ENCODE measurements around the gene CCDC8. TPM values are rescaled to one million over a fixed set of nuclear protein-coding genes. Genes with fewer than 3 reads are reported as not detected.

The CCDC8 gene
- total and polyA plus RNA-seq, 4 donors: 9.6 to 25.7 (median 14.9) TPM

DNA sequence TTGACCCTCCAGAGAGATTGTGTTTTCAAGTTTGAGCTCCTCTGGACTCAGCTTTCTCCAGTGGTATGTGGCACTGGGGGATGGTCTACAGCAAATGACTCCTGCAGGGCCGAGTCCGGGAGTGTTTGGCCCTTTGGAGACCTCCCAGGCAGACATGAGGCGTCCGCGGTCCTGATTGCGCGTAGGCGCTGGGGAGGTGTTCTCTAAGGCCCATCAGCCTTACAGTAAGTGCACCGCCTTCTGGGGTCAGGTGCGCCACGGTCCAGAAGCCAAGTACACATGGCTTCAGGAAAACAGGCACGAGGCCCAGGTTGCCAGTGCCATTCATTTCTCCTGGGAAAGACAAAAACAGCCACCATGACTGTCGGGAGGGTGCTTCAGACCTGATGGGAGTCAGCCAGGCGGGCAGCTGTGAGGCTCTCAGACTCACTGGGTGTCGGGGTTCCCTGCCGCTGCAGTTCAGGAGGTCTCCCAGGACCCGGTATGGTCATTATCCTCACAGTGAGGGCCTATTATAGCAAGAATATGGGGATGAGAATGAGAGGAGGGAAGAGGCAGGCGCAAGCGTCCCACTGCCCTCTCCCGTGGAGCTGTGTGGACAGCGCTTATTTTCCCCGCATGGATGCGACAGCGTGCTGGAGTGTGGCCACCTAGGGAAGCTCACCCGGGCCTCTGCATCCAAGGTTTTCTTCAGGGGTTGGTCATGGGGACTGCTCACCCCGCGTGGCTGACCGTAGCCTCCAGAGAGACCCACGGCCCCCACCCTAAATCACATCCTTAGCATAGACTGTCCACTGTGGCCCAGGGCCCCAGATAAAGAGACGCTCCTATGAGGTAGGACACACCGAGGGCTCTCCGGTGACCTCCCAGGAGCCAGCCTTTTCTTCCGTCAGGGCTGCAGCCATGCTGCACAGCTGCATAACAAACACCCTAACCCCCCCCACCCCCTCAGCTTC, 21.8 kb downstream of the CCDC8 start:
- no peaks in the 10 kb centered on the region for H3K27me3 ChIP-seq (ENCODE audit: control insufficient read depth in 1 of 2, insufficient read depth in 2 of 2, low read length in 1 of 2)
- WGBS, 2 donors: 81 to 82% methylated on average over 33 of the region's 33 CpGs
- peak in 1 of 2 donors; percentile 53 for DNase-seq
- H3K27ac ChIP-seq (ENCODE audit: low read depth in 1 of 2, low read length in 2 of 2): no peak overlapping the region
- intact Hi-C loops (cut with DNase I): no loop called here
- no peaks in the 10 kb centered on the region for H3K9me3 ChIP-seq (ENCODE audit: control insufficient read depth, low read length)
- H3K4me1 ChIP-seq (ENCODE audit: control insufficient read depth in 1 of 2, insufficient read depth in 2 of 2, low read length in 2 of 2): no peaks in the 10 kb centered on the region
- ATAC-seq (ENCODE audit: low FRiP score): no peak
- H3K36me3 ChIP-seq (ENCODE audit: control insufficient read depth in 1 of 2, insufficient read depth in 2 of 2, low read length in 1 of 2): peaks cover 0 to 1% of the 10 kb centered on the region in 2 donors
- H3K4me3 ChIP-seq (ENCODE audit: low read length in 2 of 2): no peak overlapping the region

DNA sequence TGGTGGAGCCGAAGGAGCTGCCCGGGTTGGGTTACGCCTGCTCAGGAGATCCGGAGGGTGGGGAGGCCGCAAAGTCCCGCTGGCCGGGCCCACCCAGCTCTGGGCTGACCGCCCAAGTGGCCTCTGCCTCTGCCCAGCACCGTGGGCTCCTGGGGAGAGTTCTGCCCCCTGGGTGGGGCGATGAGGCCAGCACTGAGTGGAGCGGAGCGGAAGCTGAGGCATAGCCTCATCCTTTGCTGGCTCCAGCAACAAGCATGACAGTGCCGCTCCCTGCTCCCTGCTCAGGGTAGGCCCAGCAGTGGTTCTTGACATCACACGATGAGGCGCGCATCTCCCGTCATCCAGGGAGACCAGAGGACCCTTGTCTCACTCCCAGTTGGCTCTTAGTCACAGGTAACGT, 22.5 kb downstream of the CCDC8 start:
- intact Hi-C loops (cut with DNase I): no loop called here
- DNase-seq: peak; percentile 64 to 82

DNA sequence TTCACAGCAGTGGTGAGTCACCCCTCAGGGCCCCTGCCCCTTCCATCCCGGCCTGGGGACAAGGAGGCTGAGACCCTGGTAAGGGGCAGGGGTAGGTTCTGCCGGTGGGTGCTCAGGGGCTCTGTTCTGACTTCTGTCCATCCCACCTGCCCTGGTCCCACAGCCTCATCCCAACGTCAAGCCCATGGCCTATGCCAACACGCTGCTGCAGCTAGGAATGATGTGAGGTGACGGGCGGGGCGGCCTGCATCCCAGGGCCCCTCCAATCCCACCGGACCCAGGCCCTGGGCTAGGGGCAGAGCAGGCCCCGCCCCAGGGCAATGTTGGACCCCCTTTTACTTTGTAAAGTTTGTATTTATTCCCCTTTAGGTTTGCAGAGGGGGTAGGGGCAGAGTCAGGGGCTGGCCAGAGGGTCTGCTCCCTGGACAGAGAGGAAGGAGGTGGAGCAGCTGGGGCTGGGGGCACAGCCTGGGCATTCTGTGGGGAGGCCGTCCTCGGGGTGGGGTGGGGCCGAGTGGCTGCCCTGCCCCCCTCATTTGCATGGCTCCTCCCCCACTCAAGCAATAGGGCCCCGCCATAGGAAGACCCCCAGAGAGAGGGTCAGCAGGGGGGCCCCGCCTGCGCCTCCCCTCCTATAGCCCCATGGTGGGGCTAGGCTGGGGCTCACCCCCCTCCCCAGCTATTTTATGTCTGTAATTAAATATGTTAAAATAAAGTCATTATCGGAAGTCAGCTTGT, 23.1 kb downstream of the CCDC8 start:
- H3K4me1 ChIP-seq (ENCODE audit: control insufficient read depth in 1 of 2, insufficient read depth in 2 of 2, low read length in 2 of 2): no peaks in the 10 kb centered on the region
- DNase-seq (peak; percentile 43 to 66), ATAC-seq (ENCODE audit: low FRiP score) (no peak)
- peaks cover 0 to 1% of the 10 kb centered on the region in 2 donors for H3K36me3 ChIP-seq (ENCODE audit: control insufficient read depth in 1 of 2, insufficient read depth in 2 of 2, low read length in 1 of 2)
- no peaks in the 10 kb centered on the region for H3K27me3 ChIP-seq (ENCODE audit: control insufficient read depth in 1 of 2, insufficient read depth in 2 of 2, low read length in 1 of 2)
- H3K27ac ChIP-seq (ENCODE audit: low read depth in 1 of 2, low read length in 2 of 2): no peak overlapping the region
- no peak overlapping the region for H3K4me3 ChIP-seq (ENCODE audit: low read length in 2 of 2)
- intact Hi-C loops (cut with DNase I): no loop called here
- H3K9me3 ChIP-seq (ENCODE audit: control insufficient read depth, low read length): no peaks in the 10 kb centered on the region
- WGBS, 2 donors: 89 to 92% methylated on average over 15 to 16 of the region's 16 CpGs

More for the DNA sequence above, 22.5 kb downstream of the CCDC8 start:
- Histone ChIP-seq H3K27ac (ENCODE audit: low read depth in 1 of 2, low read length in 2 of 2) (no peak overlapping the region), H3K4me3 (ENCODE audit: low read length in 2 of 2) (no peak overlapping the region), H3K27me3 (ENCODE audit: control insufficient read depth in 1 of 2, insufficient read depth in 2 of 2, low read length in 1 of 2) (no peaks in the 10 kb centered on the region), H3K4me1 (ENCODE audit: control insufficient read depth in 1 of 2, insufficient read depth in 2 of 2, low read length in 2 of 2) (no peaks in the 10 kb centered on the region), H3K9me3 (ENCODE audit: control insufficient read depth, low read length) (no peaks in the 10 kb centered on the region), H3K36me3 (ENCODE audit: control insufficient read depth in 1 of 2, insufficient read depth in 2 of 2, low read length in 1 of 2) (peaks cover 0 to 1% of the 10 kb centered on the region in 2 donors)
- WGBS, 2 donors: 88 to 89% methylated on average over 18 of the region's 18 CpGs
- peak; percentile 20 for ATAC-seq (ENCODE audit: low FRiP score)

DNA sequence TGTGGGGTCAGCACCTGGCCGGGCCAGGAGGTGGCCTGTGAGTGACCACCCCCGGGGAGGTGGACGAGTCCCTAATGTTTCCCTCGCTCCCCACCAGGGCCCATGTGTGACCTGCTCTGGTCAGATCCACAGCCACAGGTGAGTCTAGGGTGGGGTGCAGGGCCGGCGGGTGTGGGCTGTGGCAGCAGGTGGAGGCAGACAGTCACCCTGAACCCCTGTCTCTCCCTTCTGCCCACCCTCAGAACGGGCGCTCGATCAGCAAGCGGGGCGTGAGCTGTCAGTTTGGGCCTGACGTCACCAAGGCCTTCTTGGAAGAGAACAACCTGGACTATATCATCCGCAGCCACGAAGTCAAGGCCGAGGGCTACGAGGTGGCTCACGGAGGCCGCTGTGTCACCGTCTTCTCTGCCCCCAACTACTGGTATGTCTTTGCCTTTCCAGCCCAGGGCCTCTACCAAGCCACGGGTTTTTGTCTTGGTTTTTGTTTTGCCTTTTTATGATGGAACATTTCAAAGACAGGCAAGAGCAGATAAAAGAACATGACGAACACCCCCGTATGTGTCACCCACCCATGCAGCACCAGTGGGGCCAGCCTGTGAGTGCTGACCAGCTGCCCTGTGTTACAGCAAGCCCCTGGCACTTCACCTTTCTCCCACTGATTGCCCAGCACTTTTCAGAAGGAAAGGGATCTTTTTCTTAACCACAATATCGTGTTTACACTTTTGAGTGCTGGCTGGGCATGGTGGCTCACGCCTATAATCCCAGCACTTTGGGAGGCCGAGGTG, 24.9 kb downstream of the CCDC8 start:
- ATAC-seq (ENCODE audit: low FRiP score) (no peak), DNase-seq (peak in 1 of 2 donors; percentile 36)

GRCh38 chr19:46387713-46388130, 25.6 kb downstream of the CCDC8 start:
- Histone ChIP-seq H3K4me1 (ENCODE audit: control insufficient read depth in 1 of 2, insufficient read depth in 2 of 2, low read length in 2 of 2) (no peaks in the 10 kb centered on the region), H3K9me3 (ENCODE audit: control insufficient read depth, low read length) (no peaks in the 10 kb centered on the region), H3K36me3 (ENCODE audit: control insufficient read depth in 1 of 2, insufficient read depth in 2 of 2, low read length in 1 of 2) (peaks cover 0 to 4% of the 10 kb centered on the region in 2 donors), H3K4me3 (ENCODE audit: low read length in 2 of 2) (no peak overlapping the region), H3K27me3 (ENCODE audit: control insufficient read depth in 1 of 2, insufficient read depth in 2 of 2, low read length in 1 of 2) (no peaks in the 10 kb centered on the region), H3K27ac (ENCODE audit: low read depth in 1 of 2, low read length in 2 of 2) (no peak overlapping the region)
- WGBS, 2 donors: 88 to 90% methylated on average over 10 of the region's 10 CpGs
- intact Hi-C loops (cut with DNase I): no loop called here
- DNase-seq: peak in 1 of 2 donors; percentile 53
- ATAC-seq (ENCODE audit: low FRiP score): no peak

More for the DNA sequence above, 24.9 kb downstream of the CCDC8 start:
- H3K4me3 ChIP-seq (ENCODE audit: low read length in 2 of 2): no peak overlapping the region
- 90% methylated on average over 24 to 25 of the region's 25 CpGs for WGBS, 2 donors
- intact Hi-C loops (cut with DNase I): no loop called here
- no peaks in the 10 kb centered on the region for H3K9me3 ChIP-seq (ENCODE audit: control insufficient read depth, low read length)
- peaks cover 0 to 4% of the 10 kb centered on the region in 2 donors for H3K36me3 ChIP-seq (ENCODE audit: control insufficient read depth in 1 of 2, insufficient read depth in 2 of 2, low read length in 1 of 2)
- no peaks in the 10 kb centered on the region for H3K27me3 ChIP-seq (ENCODE audit: control insufficient read depth in 1 of 2, insufficient read depth in 2 of 2, low read length in 1 of 2)
- H3K4me1 ChIP-seq (ENCODE audit: control insufficient read depth in 1 of 2, insufficient read depth in 2 of 2, low read length in 2 of 2): no peaks in the 10 kb centered on the region
- no peak overlapping the region for H3K27ac ChIP-seq (ENCODE audit: low read depth in 1 of 2, low read length in 2 of 2)

DNA sequence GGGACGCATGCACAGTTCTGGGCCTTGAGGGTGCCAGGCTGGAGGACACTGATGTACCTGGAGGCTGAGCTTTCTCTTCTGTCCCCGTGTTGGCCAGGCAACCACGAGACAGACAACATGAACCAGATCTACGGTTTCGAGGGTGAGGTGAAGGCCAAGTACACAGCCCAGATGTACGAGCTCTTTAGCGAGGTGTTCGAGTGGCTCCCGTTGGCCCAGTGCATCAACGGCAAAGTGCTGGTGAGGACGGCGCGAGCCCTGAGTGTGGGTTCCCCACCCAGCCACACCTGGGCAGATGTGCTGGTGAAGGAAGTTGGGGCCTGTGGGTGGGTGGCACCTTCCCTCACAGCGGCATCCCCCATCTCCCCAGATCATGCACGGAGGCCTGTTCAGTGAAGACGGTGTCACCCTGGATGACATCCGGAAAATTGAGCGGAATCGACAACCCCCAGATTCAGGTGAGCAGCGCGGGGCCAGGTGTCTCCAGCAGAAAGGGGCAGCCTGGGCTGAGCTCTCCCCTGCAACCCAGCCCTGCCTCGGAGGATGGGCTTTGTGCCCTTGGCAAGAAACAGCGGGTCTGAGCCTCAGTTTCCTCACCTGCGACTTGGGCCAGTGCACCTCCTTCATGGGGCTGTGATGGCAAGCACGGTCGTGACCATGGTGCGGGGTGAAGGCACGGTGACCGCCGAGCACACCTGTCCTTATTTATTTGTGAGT, 26.2 kb downstream of the CCDC8 start:
- intact Hi-C loops (cut with DNase I): no loop called here
- no peak for ATAC-seq (ENCODE audit: low FRiP score)
- no peaks in the 10 kb centered on the region for H3K9me3 ChIP-seq (ENCODE audit: control insufficient read depth, low read length)
- WGBS, 2 donors: 92 to 93% methylated on average over 30 of the region's 30 CpGs
- H3K27ac ChIP-seq (ENCODE audit: low read depth in 1 of 2, low read length in 2 of 2): no peak overlapping the region
- H3K4me3 ChIP-seq (ENCODE audit: low read length in 2 of 2): no peak overlapping the region
- H3K36me3 ChIP-seq (ENCODE audit: control insufficient read depth in 1 of 2, insufficient read depth in 2 of 2, low read length in 1 of 2): peaks cover 0 to 4% of the 10 kb centered on the region in 2 donors
- H3K4me1 ChIP-seq (ENCODE audit: control insufficient read depth in 1 of 2, insufficient read depth in 2 of 2, low read length in 2 of 2): no peaks in the 10 kb centered on the region
- no peaks in the 10 kb centered on the region for H3K27me3 ChIP-seq (ENCODE audit: control insufficient read depth in 1 of 2, insufficient read depth in 2 of 2, low read length in 1 of 2)
- DNase-seq: no peak

DNA sequence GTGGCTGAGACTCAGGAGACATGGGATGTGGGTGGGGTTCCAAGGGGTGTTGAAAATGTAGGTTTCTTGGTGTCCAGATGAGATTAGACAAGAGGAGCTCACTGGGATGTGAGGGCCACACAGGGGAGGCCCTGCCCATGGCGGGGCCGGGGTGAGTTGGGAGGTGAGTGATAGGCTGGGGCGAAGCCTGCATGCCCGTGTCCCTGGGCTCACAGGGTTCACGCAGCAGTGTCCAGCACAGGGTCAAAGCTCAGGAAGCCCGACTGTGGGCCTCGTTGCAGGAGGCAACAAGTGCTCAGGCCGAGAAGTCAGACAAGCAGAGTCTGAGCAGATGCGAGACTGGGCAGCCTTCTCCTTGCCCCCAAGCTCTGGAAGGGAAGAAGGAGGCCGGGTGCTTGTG, 27.2 kb downstream of the CCDC8 start:
- Histone ChIP-seq H3K9me3 (ENCODE audit: control insufficient read depth, low read length) (no peaks in the 10 kb centered on the region), H3K27me3 (ENCODE audit: control insufficient read depth in 1 of 2, insufficient read depth in 2 of 2, low read length in 1 of 2) (no peaks in the 10 kb centered on the region), H3K27ac (ENCODE audit: low read depth in 1 of 2, low read length in 2 of 2) (no peak overlapping the region), H3K36me3 (ENCODE audit: control insufficient read depth in 1 of 2, insufficient read depth in 2 of 2, low read length in 1 of 2) (peaks cover 0 to 7% of the 10 kb centered on the region in 2 donors), H3K4me1 (ENCODE audit: control insufficient read depth in 1 of 2, insufficient read depth in 2 of 2, low read length in 2 of 2) (no peaks in the 10 kb centered on the region), H3K4me3 (ENCODE audit: low read length in 2 of 2) (no peak overlapping the region)
- DNase-seq (peak in 1 of 2 donors; percentile 41), ATAC-seq (ENCODE audit: low FRiP score) (no peak)
- intact Hi-C loops (cut with DNase I): no loop called here
- 89 to 92% methylated on average over 10 of the region's 10 CpGs for WGBS, 2 donors

DNA sequence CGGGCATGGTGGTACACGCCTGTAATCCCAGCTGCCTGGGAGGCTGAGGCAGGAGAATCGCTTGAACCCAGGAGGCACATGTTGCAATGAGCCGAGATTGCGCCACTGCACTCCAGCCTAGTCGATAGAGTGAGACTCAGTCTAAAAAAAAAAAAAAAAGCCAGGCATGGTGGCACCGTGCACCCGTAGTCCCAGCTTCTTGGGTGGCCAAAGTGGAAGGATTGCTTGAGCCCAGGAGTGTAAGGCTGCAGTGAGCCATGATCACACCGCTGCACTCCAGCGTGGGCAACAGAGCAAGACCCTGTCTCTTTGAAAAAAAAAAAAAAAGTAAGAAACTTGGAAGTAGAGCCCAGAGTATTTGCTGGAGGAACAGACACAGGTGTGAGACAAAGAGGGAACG, 27.7 kb downstream of the CCDC8 start:
- intact Hi-C loops (cut with DNase I): no loop called here
- peak in 1 of 2 donors; percentile 26 for DNase-seq
- Histone ChIP-seq H3K4me3 (ENCODE audit: low read length in 2 of 2) (no peak overlapping the region), H3K27ac (ENCODE audit: low read depth in 1 of 2, low read length in 2 of 2) (no peak overlapping the region), H3K9me3 (ENCODE audit: control insufficient read depth, low read length) (no peaks in the 10 kb centered on the region), H3K4me1 (ENCODE audit: control insufficient read depth in 1 of 2, insufficient read depth in 2 of 2, low read length in 2 of 2) (no peaks in the 10 kb centered on the region), H3K36me3 (ENCODE audit: control insufficient read depth in 1 of 2, insufficient read depth in 2 of 2, low read length in 1 of 2) (peaks cover 0 to 7% of the 10 kb centered on the region in 2 donors), H3K27me3 (ENCODE audit: control insufficient read depth in 1 of 2, insufficient read depth in 2 of 2, low read length in 1 of 2) (no peaks in the 10 kb centered on the region)
- WGBS, 2 donors: 86 to 87% methylated on average over 11 of the region's 11 CpGs
- no peak for ATAC-seq (ENCODE audit: low FRiP score)
